ENCODE results near the gene ACO2.
A peak's percentile ranks its signal among the peaks of the same experiment; 100 is the strongest.

ACO2 gene

GRCh38 chr22:41468381-41469217 lies at the start of gene ACO2, which contains the start of gene PHF5A (continued):
- TF ChIP-seq ZNF202 (tag by site-specific recombination; IDR thresholded peaks at IDR 0.05; ENCODE audit: borderline replicate concordance) = no peak
- peak; percentile 88 for TF ChIP-seq SP7 (tag by site-specific recombination; IDR thresholded peaks at IDR 0.05)
- peak; percentile 73 for TF ChIP-seq ZBTB10 (tag by site-specific recombination; IDR thresholded peaks at IDR 0.05)
- peak; percentile 99 for TF ChIP-seq KLF1 (tag by site-specific recombination; IDR thresholded peaks at IDR 0.05)
- TF ChIP-seq MZF1 (tag by site-specific recombination; IDR thresholded peaks at IDR 0.05; ENCODE audit: borderline replicate concordance) = no peak
- no peak for TF ChIP-seq ZNF704 (tag by site-specific recombination; IDR thresholded peaks at IDR 0.05)
- TF ChIP-seq KLF7 (tag by site-specific recombination; IDR thresholded peaks at IDR 0.05; ENCODE audit: borderline replicate concordance) = peak; percentile 100
- TF ChIP-seq ZNF292 (tag by site-specific recombination; IDR thresholded peaks at IDR 0.05; ENCODE audit: borderline replicate concordance, low read depth) = no peak
- peak; percentile 97 for TF ChIP-seq ZBTB17 (tag by site-specific recombination; IDR thresholded peaks at IDR 0.05)
- peak; percentile 30 for TF ChIP-seq ZBTB11 (tag by site-specific recombination; conservative IDR thresholded peaks at IDR 0.05; ENCODE audit: low read depth)
- TF ChIP-seq ZXDB (tag by site-specific recombination; IDR thresholded peaks at IDR 0.05) = peak; percentile 96
- TF ChIP-seq GLI4 (tag by site-specific recombination; IDR thresholded peaks at IDR 0.05) = no peak
- TF ChIP-seq ZNF266 (tag by site-specific recombination; IDR thresholded peaks at IDR 0.05; ENCODE audit: low read depth) = no peak
- no peak for TF ChIP-seq BCL11A (tag by site-specific recombination; IDR thresholded peaks at IDR 0.05; ENCODE audit: low read depth)
- TF ChIP-seq ZNF433 (tag by site-specific recombination; IDR thresholded peaks at IDR 0.05; ENCODE audit: low read depth) = no peak
- peak; percentile 71 for TF ChIP-seq ZBTB21 (tag by site-specific recombination; IDR thresholded peaks at IDR 0.05)
- peak; percentile 67 for TF ChIP-seq GLIS1 (tag by site-specific recombination; IDR thresholded peaks at IDR 0.05)
- TF ChIP-seq ZNF214 (tag by site-specific recombination; IDR thresholded peaks at IDR 0.05; ENCODE audit: borderline replicate concordance) = no peak
- no peak for TF ChIP-seq ZNF488 (tag by site-specific recombination; IDR thresholded peaks at IDR 0.05)
- no peak for TF ChIP-seq ZNF19 (tag by site-specific recombination; IDR thresholded peaks at IDR 0.05; ENCODE audit: low read depth)
- no peak for TF ChIP-seq ZNF114 (tag by site-specific recombination; IDR thresholded peaks at IDR 0.05)
- no peak for TF ChIP-seq ZNF571 (tag by site-specific recombination; IDR thresholded peaks at IDR 0.05)
- peak; percentile 78; the same call in 1 of the 2 replicates for TF ChIP-seq ZNF558 (tag by site-specific recombination; IDR thresholded peaks at IDR 0.05)
- no peak for TF ChIP-seq ZNF366 (tag by site-specific recombination; conservative IDR thresholded peaks at IDR 0.05)
- TF ChIP-seq ZNF747 (tag by site-specific recombination; IDR thresholded peaks at IDR 0.05) = no peak
- no peak for TF ChIP-seq ZNF169 (tag by site-specific recombination; IDR thresholded peaks at IDR 0.05)
- TF ChIP-seq, protein P1, sequence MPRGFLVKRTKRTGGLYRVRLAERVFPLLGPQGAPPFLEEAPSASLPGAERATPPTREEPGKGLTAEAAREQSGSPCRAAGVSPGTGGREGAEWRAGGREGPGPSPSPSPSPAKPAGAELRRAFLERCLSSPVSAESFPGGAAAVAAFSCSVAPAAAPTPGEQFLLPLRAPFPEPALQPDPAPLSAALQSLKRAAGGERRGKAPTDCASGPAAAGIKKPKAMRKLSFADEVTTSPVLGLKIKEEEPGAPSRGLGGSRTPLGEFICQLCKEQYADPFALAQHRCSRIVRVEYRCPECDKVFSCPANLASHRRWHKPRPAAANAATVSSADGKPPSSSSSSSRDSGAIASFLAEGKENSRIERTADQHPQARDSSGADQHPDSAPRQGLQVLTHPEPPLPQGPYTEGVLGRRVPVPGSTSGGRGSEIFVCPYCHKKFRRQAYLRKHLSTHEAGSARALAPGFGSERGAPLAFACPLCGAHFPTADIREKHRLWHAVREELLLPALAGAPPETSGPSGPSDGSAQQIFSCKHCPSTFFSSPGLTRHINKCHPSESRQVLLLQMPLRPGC (tag by site-specific recombination; IDR thresholded peaks at IDR 0.05) = no peak
- TF ChIP-seq ZNF16 (tag by site-specific recombination; IDR thresholded peaks at IDR 0.05; ENCODE audit: low read depth) = no peak
- no peak for TF ChIP-seq ZNF664 (tag by site-specific recombination; IDR thresholded peaks at IDR 0.05)
